IgD-negative memory B cell (primary cell): ENCODE measurements around the gene SLC25A41. TPM values are rescaled to one million over a fixed set of nuclear protein-coding genes. Genes with fewer than 3 reads are reported as not detected.

Experiments used
- H3K27ac Mint-ChIP-seq, 3 donors: one replicate each; pipeline ENCODE4 v1.8.0; 2020 to 2022; ENCODE audit warnings: mild to moderate bottlenecking in 3 of 3, mixed read lengths in 3 of 3, moderate library complexity in 1 of 3
- H3K27me3 Mint-ChIP-seq: one replicate; pipeline ENCODE4 v1.8.0; 2021; ENCODE audit warnings: mixed read lengths
- H3K36me3 Mint-ChIP-seq: one replicate; pipeline ENCODE4 v1.8.0; 2020; ENCODE audit warnings: mild to moderate bottlenecking, mixed read lengths
- H3K4me1 Mint-ChIP-seq, 3 donors: one replicate each; pipeline ENCODE4 v1.8.0; 2020 to 2022; ENCODE audit warnings: mixed read lengths in 3 of 3, mild to moderate bottlenecking in 1 of 3
- H3K4me3 Mint-ChIP-seq, 4 donors: one replicate each; pipeline ENCODE4 v1.8.0; 2020 to 2022; ENCODE audit warnings: mild to moderate bottlenecking in 4 of 4, mixed read lengths in 4 of 4, moderate library complexity in 3 of 4
- H3K9me3 Mint-ChIP-seq, 3 donors: one replicate each; pipeline ENCODE4 v1.8.0; 2020 to 2021; ENCODE audit warnings: mixed read lengths in 3 of 3, mild to moderate bottlenecking in 1 of 3
- polyA plus RNA-seq: library from polyadenylated mRNA; unstranded; fragments of 300-500 nt; fragmentation: Illumina TruSeq; gene quantifications from one replicate; pipeline ENCODE4 v1.2.3, GENCODE V29; 2021

Gene SLC25A41
- not detected for polyA plus RNA-seq

DNA sequence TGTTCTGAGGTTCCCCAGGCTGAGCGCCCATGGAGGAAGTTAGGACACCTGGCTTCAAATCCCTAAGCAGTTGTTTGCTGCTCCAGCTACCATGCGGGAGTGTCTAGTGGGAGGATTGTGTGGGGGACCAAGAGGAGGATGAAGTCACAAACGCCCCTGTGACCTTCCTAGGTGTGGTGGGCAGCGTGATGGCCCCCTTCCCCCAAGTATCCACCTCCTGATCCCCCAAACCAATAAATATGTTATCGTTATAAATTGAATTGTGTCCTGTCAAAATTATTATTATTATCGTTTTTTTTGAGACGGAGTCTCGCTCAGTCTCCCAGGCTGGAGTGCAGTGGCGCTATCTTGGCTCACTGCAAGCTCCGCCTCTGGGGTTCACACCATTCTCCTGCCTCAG, at the start of gene SLC25A41:
TSS of gene SLC25A41 (minus strand) at position 101 of the 400 bp plus-strand sequence. CDS start at position 31, 70 bp downstream.
- Mint-ChIP-seq H3K4me1 (peaks cover 0 to 1% (median 0%) of the 10 kb centered on the region in 3 donors), H3K27me3 (no peaks in the 10 kb centered on the region), H3K36me3 (peaks cover under 1% of the 10 kb centered on the region), H3K27ac (peak within 1 kb of the TSS in 1 of 3 donors; percentile 69), H3K9me3 (no peaks in the 10 kb centered on the region), H3K4me3 (no peak within 1 kb of the TSS)

DNA sequence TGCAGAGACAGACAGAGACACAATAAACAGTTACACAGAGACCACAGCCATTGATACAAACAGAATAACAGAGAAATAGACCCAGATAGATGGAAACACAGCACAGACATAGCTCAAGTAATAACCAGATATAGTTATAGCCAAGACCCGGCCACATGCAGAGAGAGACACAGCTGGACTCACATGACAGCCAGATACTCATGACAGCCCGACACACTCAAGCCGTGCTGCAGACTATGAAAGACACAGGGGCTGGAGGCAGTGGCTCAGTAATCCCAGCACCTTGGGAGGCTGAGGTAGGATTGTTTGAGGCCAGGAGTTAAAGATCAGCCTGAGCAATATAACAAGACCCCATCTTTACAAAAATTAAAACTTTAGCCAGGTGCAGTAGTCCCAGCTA, 49.7 kb upstream of the SLC25A41 start:
- no peaks in the 10 kb centered on the region for H3K27me3 Mint-ChIP-seq
- no peaks in the 10 kb centered on the region for H3K36me3 Mint-ChIP-seq
- no peaks in the 10 kb centered on the region for H3K9me3 Mint-ChIP-seq
- H3K4me1 Mint-ChIP-seq, result peaks cover 18 to 19% (median 18%) of the 10 kb centered on the region in 3 donors
- peak overlapping the region in 2 of 4 donors; percentile 16 to 83 for H3K4me3 Mint-ChIP-seq
- H3K27ac Mint-ChIP-seq, result peak overlapping the region in 2 of 3 donors; percentile 89 to 97

DNA sequence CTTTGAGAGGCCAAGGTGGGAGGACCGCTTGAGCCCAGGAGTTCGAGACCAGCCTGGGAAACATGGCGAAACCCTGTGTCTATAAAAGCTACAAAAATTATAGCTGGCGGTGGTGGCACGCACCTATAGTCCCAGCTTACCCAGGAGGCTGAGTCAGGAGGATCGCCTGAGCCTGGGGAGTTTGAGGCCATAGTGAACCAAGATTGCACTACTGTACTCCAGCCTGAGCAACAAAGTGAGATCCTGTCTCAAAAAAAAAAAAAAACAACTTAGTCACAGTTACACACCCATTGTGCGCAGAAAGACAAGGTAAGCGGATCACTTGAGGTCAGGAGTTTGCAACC, 48.8 kb upstream of the SLC25A41 start:
- Mint-ChIP-seq H3K27ac (peak overlapping the region; percentile 84 to 97 (median 97)), H3K9me3 (no peaks in the 10 kb centered on the region), H3K36me3 (no peaks in the 10 kb centered on the region), H3K27me3 (no peaks in the 10 kb centered on the region), H3K4me1 (peaks cover 18 to 19% (median 18%) of the 10 kb centered on the region in 3 donors), H3K4me3 (peak overlapping the region in 3 of 4 donors; percentile 83 to 96 (median 96))

DNA sequence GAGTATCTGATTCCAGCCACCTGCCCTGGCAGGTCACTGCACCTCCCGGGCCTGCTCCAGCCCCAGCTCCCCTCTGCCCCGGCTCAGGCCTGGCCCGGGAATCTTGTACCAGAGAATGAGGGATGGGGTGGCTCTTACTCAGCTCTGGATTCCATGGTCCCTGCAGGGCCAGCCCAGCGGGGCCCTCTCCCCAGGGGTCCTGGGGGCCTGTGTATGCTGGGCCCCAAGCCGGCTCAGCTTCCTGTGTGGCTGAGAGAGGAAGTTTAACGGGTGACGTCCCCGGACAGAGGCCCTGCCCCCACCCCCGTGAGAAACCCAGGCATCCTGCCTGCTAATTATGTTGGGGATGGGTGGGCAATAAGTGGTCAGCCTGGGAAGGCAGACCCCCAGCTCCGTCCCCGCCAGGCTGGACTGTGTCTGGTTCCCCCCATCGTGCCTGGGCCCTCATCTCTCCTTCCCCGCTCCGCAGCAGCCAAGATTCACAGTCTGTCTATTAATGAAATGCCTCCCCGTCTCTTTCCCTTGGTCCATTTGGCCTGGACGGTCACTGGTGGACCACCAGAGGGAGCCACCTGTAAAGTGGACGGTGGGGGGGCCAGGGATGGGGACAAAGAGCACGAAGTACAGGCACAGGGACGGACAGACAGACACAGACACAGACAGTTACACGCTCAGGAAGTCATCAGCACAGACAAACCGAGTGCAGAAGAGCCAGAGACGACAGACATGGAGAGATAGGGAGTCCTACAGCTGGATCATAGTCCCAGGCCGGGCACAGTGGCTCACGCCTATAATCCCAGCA, 48.2 kb upstream of the SLC25A41 start, which contains the start of gene DENND1C:
TSS of gene DENND1C (minus strand) at position 247 of the 802 bp plus-strand sequence. CDS start at position 155, 92 bp downstream.
- H3K4me3 Mint-ChIP-seq, result peak within 1 kb of the TSS; percentile 83 to 98 (median 96)
- peak within 1 kb of the TSS; percentile 84 to 97 (median 97) for H3K27ac Mint-ChIP-seq
- no peaks in the 10 kb centered on the region for H3K9me3 Mint-ChIP-seq
- H3K27me3 Mint-ChIP-seq, result no peaks in the 10 kb centered on the region
- peaks cover 18 to 19% (median 18%) of the 10 kb centered on the region in 3 donors for H3K4me1 Mint-ChIP-seq
- no peaks in the 10 kb centered on the region for H3K36me3 Mint-ChIP-seq

DNA sequence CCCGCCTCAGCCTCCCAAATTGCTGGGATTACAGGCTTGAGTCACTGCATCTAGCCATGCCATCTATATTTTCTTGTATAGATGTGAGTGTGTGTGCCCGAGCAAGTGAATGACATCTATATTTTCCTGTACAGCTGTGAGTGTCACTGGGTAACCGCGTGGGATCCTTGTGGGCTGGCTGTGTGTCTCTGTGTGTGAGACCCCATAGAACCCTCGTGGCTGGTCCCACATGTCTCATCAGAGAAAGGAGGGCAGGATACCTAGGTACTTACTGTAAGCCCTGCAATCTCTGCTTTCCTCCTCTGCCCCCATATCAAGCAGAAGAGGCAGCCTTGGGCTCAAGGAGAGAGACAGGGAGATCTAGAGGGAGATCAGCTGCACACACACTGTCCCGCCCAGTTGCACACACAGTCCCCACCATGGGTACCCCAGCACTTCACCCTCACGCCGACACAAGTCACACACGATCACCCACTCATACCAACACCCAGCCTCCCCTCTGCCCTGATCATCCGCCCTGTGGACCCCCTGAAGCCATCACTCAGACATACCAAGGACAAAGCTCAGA, 47.4 kb upstream of the SLC25A41 start:
- peaks cover 2% of the 10 kb centered on the region for H3K36me3 Mint-ChIP-seq
- H3K9me3 Mint-ChIP-seq, result no peaks in the 10 kb centered on the region
- H3K27ac Mint-ChIP-seq, result peak overlapping the region; percentile 84 to 97 (median 97)
- no peaks in the 10 kb centered on the region for H3K27me3 Mint-ChIP-seq
- peak overlapping the region; percentile 83 to 98 (median 96) for H3K4me3 Mint-ChIP-seq
- peaks cover 18 to 19% (median 18%) of the 10 kb centered on the region in 3 donors for H3K4me1 Mint-ChIP-seq

DNA sequence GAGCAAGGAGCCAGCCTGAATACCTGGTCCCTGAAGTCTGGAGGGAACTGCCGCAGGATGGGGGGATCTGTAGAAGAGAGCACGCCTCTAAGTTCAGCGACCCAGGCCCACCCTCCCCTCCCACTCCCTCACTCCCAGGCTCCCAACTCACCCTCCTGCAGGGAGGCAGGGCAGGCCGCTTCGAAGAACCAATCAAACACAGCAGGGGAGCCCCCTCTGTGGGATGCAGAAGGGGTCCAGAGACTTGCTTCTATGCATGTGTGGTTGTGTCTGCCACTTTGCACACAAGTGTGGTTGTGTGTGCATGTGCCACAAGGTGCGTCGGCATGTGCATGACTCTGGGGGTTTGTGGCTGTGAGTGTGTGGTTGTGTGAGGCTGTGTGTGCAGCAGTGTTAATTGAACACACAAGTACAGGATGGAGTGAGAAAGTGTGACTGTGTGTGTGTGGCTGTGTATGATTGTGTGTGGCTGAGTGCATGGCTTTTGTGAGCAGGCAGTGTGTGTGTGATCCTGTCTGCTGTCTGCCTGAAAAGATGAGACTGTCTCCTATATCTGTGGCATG, 46.4 kb upstream of the SLC25A41 start:
- peak overlapping the region; percentile 80 to 88 (median 84) for H3K27ac Mint-ChIP-seq
- H3K36me3 Mint-ChIP-seq, result peaks cover 2% of the 10 kb centered on the region
- H3K27me3 Mint-ChIP-seq, result no peaks in the 10 kb centered on the region
- peak overlapping the region; percentile 61 to 96 (median 80) for H3K4me3 Mint-ChIP-seq
- no peaks in the 10 kb centered on the region for H3K9me3 Mint-ChIP-seq
- peaks cover 18 to 19% (median 18%) of the 10 kb centered on the region in 3 donors for H3K4me1 Mint-ChIP-seq

DNA sequence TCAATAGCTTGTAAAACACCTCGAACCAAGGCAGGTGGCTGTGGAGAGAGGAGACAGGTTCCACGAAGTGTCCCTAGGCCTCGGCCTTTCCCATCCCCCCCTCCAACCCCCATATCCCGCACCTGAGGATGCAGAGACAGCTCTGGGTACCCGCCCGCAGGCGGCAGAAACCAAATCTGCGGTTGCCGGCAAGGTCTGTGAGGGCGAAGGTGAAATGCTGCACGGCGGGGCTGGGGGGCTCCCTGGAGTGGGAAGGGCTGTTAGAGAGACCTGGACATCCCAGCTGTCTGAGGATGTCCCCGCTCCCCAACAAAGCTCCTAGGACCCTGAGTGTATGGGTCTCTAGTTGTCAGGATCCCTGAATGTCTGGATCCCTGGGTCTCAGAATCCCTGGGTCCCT, 45.3 kb upstream of the SLC25A41 start:
- peaks cover 2% of the 10 kb centered on the region for H3K36me3 Mint-ChIP-seq
- H3K9me3 Mint-ChIP-seq, result no peaks in the 10 kb centered on the region
- peaks cover 18 to 19% (median 18%) of the 10 kb centered on the region in 3 donors for H3K4me1 Mint-ChIP-seq
- no peak overlapping the region for H3K27ac Mint-ChIP-seq
- H3K4me3 Mint-ChIP-seq, result no peak overlapping the region
- H3K27me3 Mint-ChIP-seq, result no peaks in the 10 kb centered on the region

DNA sequence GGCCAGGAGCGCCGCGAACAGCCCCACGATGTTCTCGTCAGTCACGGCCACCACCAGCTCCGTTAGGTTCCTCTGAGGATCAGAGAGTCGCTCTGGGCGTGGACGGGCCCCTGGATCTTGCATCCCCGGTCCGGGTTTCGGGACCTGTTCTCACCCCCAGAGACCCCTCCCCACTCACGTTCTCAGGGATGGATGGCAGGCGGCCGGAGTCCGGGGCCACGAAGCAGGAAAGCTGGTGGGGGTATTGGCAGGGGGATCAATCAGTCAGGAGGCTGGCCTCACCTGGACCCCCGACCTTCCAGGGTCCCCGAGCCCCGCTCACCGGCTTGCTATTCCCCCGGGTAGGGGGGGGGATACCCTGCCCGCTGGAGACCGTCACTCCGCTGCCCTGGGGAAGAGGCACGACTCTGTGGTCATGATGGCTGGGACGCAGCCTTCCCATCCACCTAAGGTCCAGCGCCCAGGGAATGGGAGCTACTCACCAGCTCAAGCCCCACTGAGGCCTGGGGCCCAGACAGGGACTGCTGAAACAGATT, 43.4 kb upstream of the SLC25A41 start:
- Mint-ChIP-seq H3K36me3 (peaks cover 2% of the 10 kb centered on the region), H3K27me3 (no peaks in the 10 kb centered on the region), H3K9me3 (no peaks in the 10 kb centered on the region), H3K4me1 (peaks cover 9 to 14% (median 10%) of the 10 kb centered on the region in 3 donors), H3K4me3 (no peak overlapping the region), H3K27ac (no peak overlapping the region)

DNA sequence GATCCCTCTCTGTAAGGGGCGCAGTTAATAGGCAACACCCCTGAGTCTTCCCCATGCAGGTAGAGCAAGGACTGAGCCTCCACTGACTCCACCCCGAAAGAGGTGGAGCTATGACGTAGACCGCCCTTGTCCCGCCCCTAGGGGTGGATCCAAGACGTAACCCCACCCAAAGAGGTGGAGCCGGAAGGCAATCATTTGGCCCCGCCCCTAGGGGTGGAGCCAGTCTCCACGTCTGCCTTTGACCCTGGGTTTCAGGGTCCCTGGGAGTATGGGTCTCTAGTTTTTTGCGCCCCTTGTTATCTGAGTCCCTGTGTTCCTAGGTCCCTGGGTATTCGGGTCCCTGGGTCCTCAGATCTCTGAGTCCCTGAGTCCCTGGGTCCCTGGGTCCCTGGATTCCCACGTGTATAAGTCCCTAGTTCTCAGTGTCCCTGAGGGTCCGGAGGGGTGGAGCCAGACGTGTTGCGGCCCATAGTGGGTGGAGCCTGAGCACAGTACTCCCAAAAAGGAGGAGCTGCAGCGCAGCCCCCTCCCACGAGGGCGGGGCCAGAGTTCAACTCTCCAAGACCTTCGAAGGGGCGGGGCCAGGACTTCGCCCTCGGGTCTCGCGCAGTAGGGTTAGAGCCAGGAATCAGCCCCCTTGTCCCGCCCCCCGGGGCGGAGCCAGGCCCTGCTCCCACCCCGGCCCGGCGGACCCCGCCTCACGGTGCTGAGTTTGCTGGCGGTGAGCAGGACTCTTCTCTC, 42.8 kb upstream of the SLC25A41 start:
- no peaks in the 10 kb centered on the region for H3K27me3 Mint-ChIP-seq
- peaks cover 2% of the 10 kb centered on the region for H3K36me3 Mint-ChIP-seq
- no peaks in the 10 kb centered on the region for H3K9me3 Mint-ChIP-seq
- peaks cover 5 to 9% (median 7%) of the 10 kb centered on the region in 3 donors for H3K4me1 Mint-ChIP-seq
- peak overlapping the region in 2 of 3 donors; percentile 62 for H3K27ac Mint-ChIP-seq
- H3K4me3 Mint-ChIP-seq, result peak overlapping the region in 1 of 4 donors; percentile 58

DNA sequence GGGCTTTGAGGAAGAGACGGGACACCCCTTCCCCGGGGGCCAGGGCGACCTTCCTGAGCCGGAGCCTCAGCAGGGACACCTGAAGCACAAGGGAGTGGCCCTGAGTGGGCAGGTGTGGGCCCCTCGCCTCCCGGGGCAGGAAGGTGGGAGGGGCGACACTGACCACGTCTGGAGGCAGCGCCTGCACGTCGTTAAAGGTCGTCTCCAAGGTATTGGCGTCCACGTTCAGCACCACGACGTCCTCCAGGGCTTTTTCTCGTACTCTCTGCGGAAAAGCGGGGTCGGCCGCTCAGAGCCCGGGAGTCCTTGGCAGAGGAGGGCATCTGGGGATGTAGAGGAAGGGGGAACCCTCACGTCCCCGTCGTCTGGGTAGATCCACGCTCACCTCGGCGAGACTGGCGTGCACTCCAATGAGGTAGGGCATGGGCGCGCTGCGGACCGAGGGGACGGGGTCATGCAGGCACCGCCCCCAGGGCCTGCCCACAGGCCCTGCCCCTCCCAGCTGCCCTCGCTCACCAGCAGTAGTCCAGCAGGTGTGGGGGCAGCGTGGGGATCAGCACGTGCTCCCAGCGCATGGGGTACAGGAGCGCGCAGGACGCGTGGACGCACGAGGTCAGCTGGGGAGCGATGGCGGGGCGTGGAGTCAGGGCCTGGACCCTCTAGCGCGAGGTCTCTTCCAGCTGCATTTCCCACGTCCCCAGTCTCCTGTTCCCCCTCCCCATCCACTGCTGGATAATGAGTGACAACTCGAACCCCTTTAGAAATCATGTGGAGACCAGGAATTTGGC, 42.0 kb upstream of the SLC25A41 start:
- no peaks in the 10 kb centered on the region for H3K27me3 Mint-ChIP-seq
- peaks cover 0 to 5% (median 4%) of the 10 kb centered on the region in 3 donors for H3K4me1 Mint-ChIP-seq
- H3K4me3 Mint-ChIP-seq, result no peak overlapping the region
- peaks cover 2% of the 10 kb centered on the region for H3K36me3 Mint-ChIP-seq
- no peaks in the 10 kb centered on the region for H3K9me3 Mint-ChIP-seq
- peak overlapping the region in 1 of 3 donors; percentile 62 for H3K27ac Mint-ChIP-seq

DNA sequence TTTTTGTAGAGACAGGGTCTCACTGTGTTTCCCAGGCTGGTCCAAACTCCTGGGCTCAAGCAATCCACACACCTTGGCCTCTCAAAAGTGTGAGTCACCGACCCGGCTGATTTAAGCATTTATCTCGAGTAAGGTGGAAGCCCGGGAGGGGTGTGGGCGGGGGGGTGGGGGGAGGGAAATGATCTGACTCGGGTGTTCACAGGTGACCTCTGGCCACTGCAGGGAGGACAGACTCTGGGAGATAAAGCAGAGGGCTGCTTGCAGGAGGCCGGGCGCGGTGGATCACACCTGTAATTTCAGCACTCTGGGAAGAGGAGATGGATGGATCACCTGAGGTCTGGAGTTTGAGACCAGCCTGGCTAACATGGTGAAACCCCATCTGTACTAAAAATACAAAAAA, 40.1 kb upstream of the SLC25A41 start:
- no peaks in the 10 kb centered on the region for H3K27me3 Mint-ChIP-seq
- H3K27ac Mint-ChIP-seq, result no peak overlapping the region
- no peak overlapping the region for H3K4me3 Mint-ChIP-seq
- peaks cover 5% of the 10 kb centered on the region for H3K36me3 Mint-ChIP-seq
- no peaks in the 10 kb centered on the region for H3K4me1 Mint-ChIP-seq
- no peaks in the 10 kb centered on the region for H3K9me3 Mint-ChIP-seq

DNA sequence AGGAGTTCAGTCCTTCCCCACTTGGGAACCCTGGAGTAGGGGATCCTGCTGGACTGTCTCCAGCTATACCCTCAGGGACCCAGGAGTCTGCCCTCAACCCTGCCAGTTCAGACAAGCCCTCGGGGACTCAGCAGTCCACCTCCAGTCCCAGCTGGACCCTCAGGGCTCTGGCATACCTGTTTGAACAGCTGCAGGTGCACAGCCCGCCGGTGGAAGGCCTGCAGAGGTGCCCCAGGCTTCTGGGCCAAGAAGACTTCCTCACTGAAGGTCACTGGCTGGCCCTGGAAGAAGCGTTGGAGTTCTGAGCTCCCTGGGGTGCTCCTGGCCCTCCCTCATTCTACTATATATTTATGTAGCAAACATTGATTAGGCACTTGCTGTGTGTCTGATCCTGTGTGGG, 39.1 kb upstream of the SLC25A41 start:
- H3K36me3 Mint-ChIP-seq, result peaks cover 7% of the 10 kb centered on the region
- H3K9me3 Mint-ChIP-seq, result no peaks in the 10 kb centered on the region
- no peak overlapping the region for H3K4me3 Mint-ChIP-seq
- no peaks in the 10 kb centered on the region for H3K27me3 Mint-ChIP-seq
- no peak overlapping the region for H3K27ac Mint-ChIP-seq
- no peaks in the 10 kb centered on the region for H3K4me1 Mint-ChIP-seq

DNA sequence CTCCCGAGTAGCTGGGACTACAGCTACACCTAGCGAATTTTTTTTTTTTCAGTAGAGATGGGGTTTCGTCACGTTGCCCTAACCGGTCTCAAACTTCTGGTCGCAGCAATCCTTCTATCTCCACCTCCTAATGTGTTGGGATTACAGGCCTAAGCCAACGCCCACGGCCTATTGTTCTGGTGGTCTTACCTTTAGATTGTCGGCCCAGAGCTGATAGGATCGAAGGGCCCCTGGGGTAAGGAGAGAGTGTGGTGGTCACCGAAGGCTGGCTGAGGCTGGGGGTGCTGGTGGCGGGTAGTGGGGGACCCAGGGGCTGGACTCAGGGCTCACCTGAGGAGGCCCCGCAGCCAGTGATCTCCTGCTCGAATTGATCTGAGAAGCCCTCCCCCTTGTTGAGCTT, 37.5 kb upstream of the SLC25A41 start:
- Mint-ChIP-seq H3K4me3 (no peak overlapping the region), H3K27me3 (no peaks in the 10 kb centered on the region), H3K36me3 (peaks cover 6% of the 10 kb centered on the region), H3K4me1 (peaks cover 0 to 2% (median 0%) of the 10 kb centered on the region in 3 donors), H3K9me3 (no peaks in the 10 kb centered on the region), H3K27ac (peak overlapping the region in 1 of 3 donors; percentile 23)

DNA sequence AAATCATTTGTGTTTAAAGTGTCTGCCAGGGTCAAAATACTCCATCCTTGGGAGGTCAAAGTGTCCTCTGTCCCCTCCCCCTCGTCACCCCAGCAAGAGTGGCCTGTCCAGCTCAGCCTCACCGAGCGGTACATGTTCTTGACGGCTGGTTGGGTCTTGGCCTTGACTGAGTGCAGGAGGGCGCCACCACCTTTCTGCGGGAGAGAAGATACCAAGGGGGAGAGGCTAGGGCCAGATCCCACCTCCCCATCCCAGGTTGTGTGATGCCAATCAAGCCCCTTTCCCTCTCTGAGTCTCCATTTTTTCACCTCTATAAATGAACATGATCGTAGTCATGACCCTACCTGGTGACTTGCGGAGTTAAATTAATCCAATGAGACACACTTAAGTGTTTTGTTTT, 36.6 kb upstream of the SLC25A41 start:
- H3K36me3 Mint-ChIP-seq, result peaks cover 6% of the 10 kb centered on the region
- no peaks in the 10 kb centered on the region for H3K9me3 Mint-ChIP-seq
- no peaks in the 10 kb centered on the region for H3K27me3 Mint-ChIP-seq
- no peak overlapping the region for H3K27ac Mint-ChIP-seq
- peaks cover 0 to 5% (median 3%) of the 10 kb centered on the region in 3 donors for H3K4me1 Mint-ChIP-seq
- no peak overlapping the region for H3K4me3 Mint-ChIP-seq
